Lower leg skin (tissue), 3 donors: ENCODE data around the gene SIL1.

Experiments used
- POLR2A ChIP-seq, 2 donors: fragments of 450-650 bp; IDR thresholded peaks; one replicate each; pipeline ENCODE4 v1.6.1; 2016 to 2017; ENCODE audit warnings: antibody characterized with exemption in 2 of 2, mild to moderate bottlenecking in 1 of 2, moderate library complexity in 1 of 2
- TF ChIP-seq, protein P1 (sequence below), 3 donors: fragments of 450-650 bp; IDR thresholded peaks; one replicate each; pipeline ENCODE4 v1.5.1; 2016; ENCODE audit warnings: antibody characterized with exemption in 3 of 3, mild to moderate bottlenecking in 3 of 3, moderate library complexity in 2 of 3

DNA sequence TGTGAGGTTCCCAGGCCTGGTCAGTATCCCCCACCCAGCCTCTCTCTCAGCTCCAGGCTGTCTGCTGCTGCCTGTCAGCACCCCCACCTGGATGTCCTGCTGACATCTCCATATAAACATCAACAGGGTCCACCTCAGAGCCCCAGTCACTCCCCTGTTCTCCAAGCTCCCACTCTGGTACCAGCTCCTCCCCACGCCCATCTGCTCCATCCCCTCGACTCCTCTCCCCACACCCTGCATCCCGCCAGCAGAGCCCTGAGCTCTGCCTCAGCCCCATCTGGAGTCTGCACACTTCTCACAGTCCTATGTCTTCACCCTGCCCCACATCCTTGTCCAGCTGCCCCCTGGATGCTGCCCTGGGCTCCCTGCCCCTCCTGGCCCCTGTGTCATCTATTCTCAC lies 255.3 kb downstream of the SIL1 start:
- TF ChIP-seq, protein P1, sequence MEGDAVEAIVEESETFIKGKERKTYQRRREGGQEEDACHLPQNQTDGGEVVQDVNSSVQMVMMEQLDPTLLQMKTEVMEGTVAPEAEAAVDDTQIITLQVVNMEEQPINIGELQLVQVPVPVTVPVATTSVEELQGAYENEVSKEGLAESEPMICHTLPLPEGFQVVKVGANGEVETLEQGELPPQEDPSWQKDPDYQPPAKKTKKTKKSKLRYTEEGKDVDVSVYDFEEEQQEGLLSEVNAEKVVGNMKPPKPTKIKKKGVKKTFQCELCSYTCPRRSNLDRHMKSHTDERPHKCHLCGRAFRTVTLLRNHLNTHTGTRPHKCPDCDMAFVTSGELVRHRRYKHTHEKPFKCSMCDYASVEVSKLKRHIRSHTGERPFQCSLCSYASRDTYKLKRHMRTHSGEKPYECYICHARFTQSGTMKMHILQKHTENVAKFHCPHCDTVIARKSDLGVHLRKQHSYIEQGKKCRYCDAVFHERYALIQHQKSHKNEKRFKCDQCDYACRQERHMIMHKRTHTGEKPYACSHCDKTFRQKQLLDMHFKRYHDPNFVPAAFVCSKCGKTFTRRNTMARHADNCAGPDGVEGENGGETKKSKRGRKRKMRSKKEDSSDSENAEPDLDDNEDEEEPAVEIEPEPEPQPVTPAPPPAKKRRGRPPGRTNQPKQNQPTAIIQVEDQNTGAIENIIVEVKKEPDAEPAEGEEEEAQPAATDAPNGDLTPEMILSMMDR (IDR thresholded peaks at IDR 0.05), result no peak
- no peak for TF ChIP-seq POLR2A (IDR thresholded peaks at IDR 0.05)
